ENCODE data around the gene SKIDA1.
"Not testable (repeated sequence)": the region's sequence is repeated elsewhere in the genome, so short reads cannot be mapped to it uniquely, and the experiment has no call there.

The SKIDA1 gene

GRCh38 chr10:21525367-21526187 lies at the start of gene SKIDA1:
Gene SKIDA1, minus strand, starts transcription at chr10:21525682. Its CDS starts 7,860 bp downstream, at chr10:21517822.
- no peak for DNase-seq (ENCODE audit: low read depth)
- no peak for TF ChIP-seq CTCF (IDR thresholded peaks at IDR 0.05; ENCODE audit: control insufficient read depth, insufficient read depth, low read depth, low read length, missing control alignments)
- peak within 1 kb of the TSS; percentile 76 for H3K4me3 ChIP-seq (ENCODE audit: control insufficient read depth, low read depth, low read length)

GRCh38 chr10:21574514-21574913 lies 49.0 kb upstream of the SKIDA1 start:
- not testable (repeated sequence) for H3K4me3 ChIP-seq (ENCODE audit: control insufficient read depth, low read depth, low read length); DNase-seq (ENCODE audit: low read depth)

GRCh38 chr10:21572578-21572977 lies 47.1 kb upstream of the SKIDA1 start:
- no peak for DNase-seq (ENCODE audit: low read depth)
- H3K4me3 ChIP-seq (ENCODE audit: control insufficient read depth, low read depth, low read length): no peak overlapping the region
- no peak for TF ChIP-seq CTCF (IDR thresholded peaks at IDR 0.05; ENCODE audit: control insufficient read depth, insufficient read depth, low read depth, low read length, missing control alignments)

GRCh38 chr10:21570761-21571521 lies 45.5 kb upstream of the SKIDA1 start:
- TF ChIP-seq CTCF (IDR thresholded peaks at IDR 0.05; ENCODE audit: control insufficient read depth, insufficient read depth, low read depth, low read length, missing control alignments): no peak
- DNase-seq (ENCODE audit: low read depth): no peak
- no peak overlapping the region for H3K4me3 ChIP-seq (ENCODE audit: control insufficient read depth, low read depth, low read length)

GRCh38 chr10:21558984-21559383 lies 33.5 kb upstream of the SKIDA1 start:
- not testable (repeated sequence) for H3K4me3 ChIP-seq (ENCODE audit: control insufficient read depth, low read depth, low read length); DNase-seq (ENCODE audit: low read depth)

- no peak for TF ChIP-seq CTCF (IDR thresholded peaks at IDR 0.05; ENCODE audit: control insufficient read depth, insufficient read depth, low read depth, low read length, missing control alignments)
These were observed 31.0 kb upstream of the SKIDA1 start for GRCh38 chr10:21556527-21556926.

GRCh38 chr10:21552638-21553037 lies 27.2 kb upstream of the SKIDA1 start:
- no peak overlapping the region for H3K4me3 ChIP-seq (ENCODE audit: control insufficient read depth, low read depth, low read length)
- DNase-seq (ENCODE audit: low read depth): no peak
- no peak for TF ChIP-seq CTCF (IDR thresholded peaks at IDR 0.05; ENCODE audit: control insufficient read depth, insufficient read depth, low read depth, low read length, missing control alignments)

More at GRCh38 chr10:21556527-21556926, 31.0 kb upstream of the SKIDA1 start:
- no peak overlapping the region for H3K4me3 ChIP-seq (ENCODE audit: control insufficient read depth, low read depth, low read length)
- DNase-seq (ENCODE audit: low read depth): no peak
